NCI-H1048 (cell line): Measurements from ENCODE around the gene CDK17.
"Not testable (repeated sequence)": the region's sequence is repeated elsewhere in the genome, so short reads cannot be mapped to it uniquely, and the experiment has no call there.

Experiments used
- DNase-seq: peaks from one replicate; lab custom pipeline; 2025; lab: John Stamatoyannopoulos, UW

The CDK17 gene

GRCh38 chr12:96399919-96400630 is at the start of gene CDK17:
CDK17 (minus strand) TSS chr12:96400439; CDS start chr12:96334836, 65,603 bp downstream.
- DNase-seq = peak; percentile 12

- no peak for DNase-seq
Observed at GRCh38 chr12:96448300-96448699, 48.1 kb upstream of the CDK17 start.

GRCh38 chr12:96447256-96447655 is 47.0 kb upstream of the CDK17 start:
- DNase-seq = no peak

GRCh38 chr12:96445691-96446583 is 45.7 kb upstream of the CDK17 start:
- DNase-seq = no peak

DNA sequence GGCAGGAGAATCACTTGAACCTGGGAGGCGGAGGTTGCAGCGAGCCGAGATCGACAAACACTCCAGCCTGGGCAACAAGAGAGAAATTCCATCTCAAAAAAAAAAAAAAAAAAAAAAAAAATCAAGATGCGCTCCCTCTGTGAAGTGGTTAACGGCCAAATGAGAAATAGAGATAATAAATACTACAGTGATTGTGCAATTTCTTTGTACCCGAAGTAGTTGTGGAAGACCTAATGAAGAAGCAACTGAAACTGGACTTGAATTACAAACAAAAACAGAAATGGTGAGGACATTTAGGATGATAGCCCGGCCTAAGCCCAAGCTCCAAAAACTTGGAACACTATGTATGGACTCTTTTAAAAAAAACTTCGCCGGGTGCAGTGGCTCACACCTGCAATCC is 44.2 kb upstream of the CDK17 start:
- no peak for DNase-seq

DNA sequence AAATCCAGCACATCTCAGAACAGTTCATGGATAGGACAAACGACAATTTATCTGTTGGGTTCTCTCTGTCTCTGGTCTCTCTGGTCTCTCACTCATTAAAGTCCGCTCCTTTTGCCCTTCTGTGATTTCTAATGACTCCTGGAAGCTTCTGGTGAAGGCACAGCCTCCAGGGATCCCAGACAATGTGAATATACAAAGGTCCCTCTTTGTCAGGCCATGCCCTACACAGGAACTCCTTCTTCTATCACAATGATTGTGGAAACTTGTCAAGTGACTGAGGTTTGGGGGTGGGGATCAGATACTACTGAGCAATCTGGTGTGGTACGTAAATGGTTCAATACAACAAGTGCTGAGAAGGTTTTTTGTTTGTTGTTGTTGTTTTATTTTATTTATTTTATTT is 42.7 kb upstream of the CDK17 start:
- DNase-seq = no peak

- no peak for DNase-seq
Observed at GRCh38 chr12:96441816-96442215, 41.6 kb upstream of the CDK17 start.

DNA sequence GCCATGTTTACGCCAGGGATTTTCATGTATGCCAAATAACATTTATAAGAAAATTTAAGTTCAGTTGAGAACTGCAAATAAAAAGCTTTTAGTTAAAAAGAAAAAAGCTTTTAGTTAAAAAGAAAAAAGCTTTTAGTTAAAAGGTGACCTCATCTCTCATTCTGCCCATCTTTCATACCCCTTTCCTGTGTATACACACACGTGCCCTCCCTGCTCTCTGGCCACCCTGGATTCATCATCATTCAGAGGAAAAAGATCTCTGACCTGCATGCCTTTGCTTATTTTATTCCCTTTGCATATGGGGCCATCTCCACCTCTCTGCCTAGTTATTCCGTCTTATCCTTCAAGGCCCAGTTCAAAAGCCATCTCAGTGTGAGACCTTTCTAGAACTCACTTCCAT is 38.1 kb upstream of the CDK17 start:
- DNase-seq = no peak

DNA sequence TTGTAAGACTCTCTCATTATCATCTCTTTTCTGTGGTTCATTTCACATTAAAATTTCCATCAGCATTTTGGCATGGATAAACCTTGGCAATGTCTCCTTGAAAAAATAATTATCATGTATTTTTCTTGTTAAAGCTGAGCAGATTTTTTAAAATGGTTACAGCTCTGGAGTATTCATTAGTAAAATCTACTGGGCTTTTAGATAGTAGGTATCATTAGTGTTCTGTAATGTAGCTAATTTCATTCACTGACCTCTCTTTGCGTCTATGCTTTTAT is 36.9 kb upstream of the CDK17 start:
- no peak for DNase-seq

DNA sequence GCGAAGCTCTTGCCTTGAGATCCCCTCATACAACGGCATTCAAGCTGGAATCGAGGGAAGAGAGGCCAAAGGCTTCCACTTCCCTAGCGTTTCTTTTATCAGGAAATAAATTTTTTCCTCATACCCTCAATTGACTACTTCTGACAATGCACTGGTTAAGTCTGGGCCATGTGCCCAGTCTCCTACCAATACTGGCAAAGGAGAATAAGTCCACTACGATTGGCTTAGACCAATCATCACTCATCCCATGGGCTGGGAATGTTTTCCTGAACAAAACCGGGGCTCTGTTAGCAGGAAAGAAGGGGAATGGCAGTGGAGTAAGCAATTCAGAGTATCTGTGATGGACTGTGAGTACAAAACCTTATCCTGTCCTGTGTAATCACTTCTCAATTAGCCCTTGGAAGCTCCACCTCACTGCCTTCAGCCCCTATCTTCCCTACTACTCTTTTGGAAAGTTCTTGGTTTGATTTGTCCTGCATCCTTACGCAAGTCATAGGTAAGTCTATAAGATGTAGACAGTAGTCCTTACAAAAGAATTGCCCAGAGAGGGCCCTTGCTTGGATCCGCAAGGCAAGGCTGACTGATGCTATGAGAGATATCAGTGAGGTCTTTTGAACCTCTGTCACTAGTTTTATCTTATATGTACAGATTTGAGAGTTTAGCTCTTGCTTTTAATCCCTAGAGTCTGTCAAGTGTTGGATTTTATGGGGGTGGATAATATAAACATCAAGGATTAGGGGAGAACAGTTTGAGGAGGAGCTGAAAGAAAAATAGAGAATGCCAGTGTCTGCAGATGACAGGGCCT is 36.3 kb upstream of the CDK17 start:
- no peak for DNase-seq

DNA sequence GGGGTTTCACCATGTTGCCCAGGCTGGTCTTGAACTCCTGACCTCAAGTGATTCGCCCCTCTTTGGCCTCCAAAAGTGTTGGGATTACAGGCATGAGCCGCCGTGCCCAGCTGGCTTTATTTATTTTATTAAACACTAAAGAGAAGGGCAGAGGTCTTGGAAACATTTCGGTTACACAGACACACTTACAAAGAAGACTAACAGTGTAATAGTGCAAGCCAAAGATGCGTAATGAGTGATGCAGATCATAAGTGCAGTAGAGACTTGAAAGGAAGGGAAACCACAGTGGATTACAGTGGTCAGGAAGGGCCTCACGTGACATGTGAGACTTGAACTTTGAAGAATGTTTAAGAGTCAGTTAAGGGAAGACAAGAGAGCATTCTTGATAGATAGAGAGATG is 33.9 kb upstream of the CDK17 start:
- no peak for DNase-seq

- not testable (repeated sequence) for DNase-seq
Observed at GRCh38 chr12:96432496-96433321, 32.5 kb upstream of the CDK17 start.

DNA sequence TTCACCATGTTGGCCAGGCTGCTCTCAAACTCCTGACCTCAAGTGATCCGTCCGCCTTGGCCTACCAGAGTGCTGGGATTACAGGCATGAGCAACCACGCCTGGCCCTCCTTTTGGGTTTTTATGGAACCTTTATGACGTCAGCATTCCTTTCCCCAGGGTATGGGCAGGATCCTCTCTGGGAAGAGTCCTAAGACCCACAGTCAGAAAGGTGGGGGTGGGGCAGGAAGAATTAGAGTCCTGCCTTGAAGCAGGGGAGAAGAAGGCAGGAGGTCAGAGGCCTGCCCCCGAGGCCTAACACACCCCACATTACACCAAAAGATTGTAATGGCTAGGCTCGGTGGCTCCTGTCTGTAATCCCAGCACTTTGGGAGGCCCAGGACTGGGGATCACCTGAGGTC is 30.8 kb upstream of the CDK17 start:
- no peak for DNase-seq

DNA sequence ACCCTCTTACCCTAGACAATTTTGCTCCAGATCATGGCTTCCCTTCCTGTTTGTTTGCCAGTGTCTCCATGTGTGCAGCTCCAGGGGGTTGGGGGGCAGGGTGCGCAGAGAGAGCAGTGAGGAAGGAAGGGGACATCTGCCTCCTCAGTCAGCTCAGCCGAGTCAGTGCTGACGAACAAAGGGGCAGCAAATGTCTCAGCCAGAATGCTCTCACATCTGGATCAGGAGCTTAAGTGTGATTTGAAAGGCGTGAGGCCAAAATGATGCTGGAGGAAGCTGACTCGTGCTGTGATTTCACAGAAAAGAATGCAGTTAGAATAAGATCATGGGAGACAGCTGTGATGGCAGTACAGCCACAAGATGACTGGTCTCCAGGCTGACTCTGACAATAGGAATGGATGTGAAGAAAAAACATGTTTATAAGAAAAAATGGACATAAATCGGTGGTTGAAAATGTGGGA is 27.1 kb upstream of the CDK17 start:
- no peak for DNase-seq

- DNase-seq = no peak
Observed at GRCh38 chr12:96425951-96426350, 25.7 kb upstream of the CDK17 start.

- DNase-seq = no peak
Observed at GRCh38 chr12:96425321-96425720, 25.1 kb upstream of the CDK17 start.

DNA sequence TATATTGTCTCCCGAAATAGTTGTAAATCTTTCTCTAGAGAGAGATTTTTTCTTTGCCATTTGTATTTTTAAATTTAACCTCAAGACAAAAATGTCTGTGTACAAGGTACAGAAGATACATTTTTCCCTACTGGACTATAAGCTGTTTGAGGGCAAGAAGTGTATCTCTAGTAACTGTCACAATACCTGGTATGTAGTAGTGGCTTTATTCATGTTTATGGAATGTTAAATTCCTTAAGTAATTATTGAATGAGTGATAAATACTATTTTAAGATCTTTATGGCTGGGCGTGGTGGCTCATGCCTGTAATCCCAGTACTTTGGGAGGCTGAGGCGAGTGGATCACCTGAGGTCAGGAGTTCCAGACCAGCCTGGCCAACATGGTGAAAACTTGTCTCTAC is 24.4 kb upstream of the CDK17 start:
- DNase-seq = no peak

DNA sequence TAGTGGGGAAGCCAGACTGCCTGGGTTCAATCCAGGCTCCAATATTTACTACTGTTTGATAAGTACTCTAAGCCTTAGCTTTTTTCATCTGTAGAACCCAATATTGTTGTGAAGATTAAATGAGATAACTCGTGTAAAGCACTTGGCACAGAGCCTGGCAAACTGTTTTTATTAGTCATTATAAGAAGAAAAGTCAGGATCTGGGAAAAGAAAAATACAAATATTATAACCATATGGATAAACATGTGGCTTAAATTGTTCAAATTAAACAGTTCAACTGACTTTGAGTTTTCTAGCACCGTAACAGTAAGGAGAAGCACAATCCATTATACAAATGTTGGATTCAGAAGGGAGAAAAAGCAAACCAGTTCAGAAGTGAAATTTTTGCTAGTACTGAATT is 22.0 kb upstream of the CDK17 start:
- DNase-seq = no peak

- DNase-seq = no peak
Observed at GRCh38 chr12:96421014-96421413, 20.8 kb upstream of the CDK17 start.

DNA sequence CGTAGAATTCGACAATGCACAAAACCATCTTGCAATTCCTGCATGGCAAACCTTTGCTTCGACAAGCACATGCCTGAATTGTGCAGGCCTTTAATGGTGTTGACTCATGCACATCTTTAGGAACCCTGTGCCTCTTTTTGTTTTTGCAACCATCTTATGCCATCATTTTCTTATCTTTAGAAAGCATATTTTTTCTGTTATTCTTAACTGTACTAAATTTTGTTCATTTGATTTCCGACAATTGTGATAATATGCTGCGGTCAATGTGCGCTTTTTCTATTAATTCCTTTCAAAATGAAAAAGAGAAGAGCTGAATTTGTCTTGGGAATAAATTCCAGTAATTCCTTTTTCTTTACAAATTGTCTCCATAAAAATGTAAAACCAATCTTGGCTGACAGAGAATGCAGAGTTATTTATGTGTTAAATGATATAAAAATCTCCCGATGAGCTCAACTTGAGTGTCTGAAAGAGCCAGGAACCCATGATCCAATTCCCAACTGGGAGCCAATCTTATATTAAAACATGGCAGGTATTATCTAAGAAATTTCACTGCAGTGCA is 20.1 kb upstream of the CDK17 start:
- no peak for DNase-seq

DNA sequence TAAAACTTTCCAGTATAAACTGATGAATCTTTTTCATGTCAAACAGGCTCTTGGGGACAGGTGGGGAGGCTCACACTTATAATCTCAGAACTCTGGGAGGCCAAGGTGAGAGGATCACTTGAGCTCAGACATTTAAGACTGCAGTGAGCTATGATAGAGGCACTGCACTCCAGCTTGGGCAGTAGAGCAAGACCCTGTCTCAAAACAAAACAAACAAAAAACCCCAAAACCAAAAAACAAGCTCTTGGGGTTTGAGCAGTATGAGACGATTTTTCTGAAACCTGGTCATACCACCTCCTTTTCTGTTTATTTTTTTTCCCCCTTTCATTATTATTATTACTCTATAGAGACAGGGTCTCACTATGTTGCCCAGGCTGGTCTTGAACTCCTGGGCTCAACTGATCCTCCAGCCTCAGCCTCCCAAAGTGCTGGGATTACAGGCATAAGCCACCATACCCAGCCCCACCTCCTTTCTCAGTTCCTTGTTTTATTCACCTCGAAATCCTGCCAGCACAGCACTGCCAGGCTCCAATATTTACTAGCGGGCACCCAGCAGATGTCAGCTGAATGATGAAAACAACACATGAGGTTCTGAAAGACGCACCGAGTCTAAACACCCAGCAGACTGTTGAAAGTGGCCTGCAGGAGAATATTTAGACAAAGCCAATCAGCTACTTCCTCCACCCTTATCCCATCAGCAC is 19.5 kb upstream of the CDK17 start:
- DNase-seq = no peak
